ENCODE data around the gene AMH.

AMH gene

DNA sequence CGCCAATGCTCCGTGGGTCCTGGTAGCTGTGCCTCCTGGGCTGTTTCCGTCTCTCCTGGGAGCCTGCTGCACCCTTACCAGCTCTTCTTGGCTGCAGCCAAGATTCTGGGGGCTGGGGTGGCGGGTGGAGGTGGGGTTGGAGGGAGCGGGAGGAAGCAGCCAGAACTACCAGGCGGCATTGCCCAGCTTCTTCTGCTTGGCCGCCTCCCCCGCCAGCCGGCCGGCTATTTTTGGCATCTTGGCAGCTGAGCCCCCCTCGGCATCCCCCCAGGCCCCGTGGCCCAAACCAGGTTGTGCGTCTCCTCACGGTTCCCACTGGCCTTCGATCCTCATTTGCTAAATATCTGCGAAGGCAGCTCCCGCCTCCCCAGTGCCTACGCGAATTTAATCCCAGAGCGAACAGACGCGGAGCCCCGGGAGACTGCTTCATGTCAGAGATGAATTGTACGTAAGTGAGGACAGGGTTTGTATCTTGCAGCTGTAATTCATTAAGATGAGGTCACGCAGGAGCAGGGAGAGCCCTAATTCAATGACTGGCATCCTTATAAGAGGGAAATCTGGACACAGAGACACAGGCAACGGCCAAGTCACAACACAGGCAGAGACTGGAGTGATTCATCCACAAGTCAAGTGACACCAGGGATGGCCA lies 45.7 kb downstream of the AMH start:
- DNase-seq (ENCODE audit: low spot score) = no peak
- in situ Hi-C loops (cut with MboI; ENCODE audit: low sequenced_read_pairs, unreplicated experiment) = no loop called here
- TF ChIP-seq, protein P1, sequence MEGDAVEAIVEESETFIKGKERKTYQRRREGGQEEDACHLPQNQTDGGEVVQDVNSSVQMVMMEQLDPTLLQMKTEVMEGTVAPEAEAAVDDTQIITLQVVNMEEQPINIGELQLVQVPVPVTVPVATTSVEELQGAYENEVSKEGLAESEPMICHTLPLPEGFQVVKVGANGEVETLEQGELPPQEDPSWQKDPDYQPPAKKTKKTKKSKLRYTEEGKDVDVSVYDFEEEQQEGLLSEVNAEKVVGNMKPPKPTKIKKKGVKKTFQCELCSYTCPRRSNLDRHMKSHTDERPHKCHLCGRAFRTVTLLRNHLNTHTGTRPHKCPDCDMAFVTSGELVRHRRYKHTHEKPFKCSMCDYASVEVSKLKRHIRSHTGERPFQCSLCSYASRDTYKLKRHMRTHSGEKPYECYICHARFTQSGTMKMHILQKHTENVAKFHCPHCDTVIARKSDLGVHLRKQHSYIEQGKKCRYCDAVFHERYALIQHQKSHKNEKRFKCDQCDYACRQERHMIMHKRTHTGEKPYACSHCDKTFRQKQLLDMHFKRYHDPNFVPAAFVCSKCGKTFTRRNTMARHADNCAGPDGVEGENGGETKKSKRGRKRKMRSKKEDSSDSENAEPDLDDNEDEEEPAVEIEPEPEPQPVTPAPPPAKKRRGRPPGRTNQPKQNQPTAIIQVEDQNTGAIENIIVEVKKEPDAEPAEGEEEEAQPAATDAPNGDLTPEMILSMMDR (IDR thresholded peaks at IDR 0.05; ENCODE audit: borderline replicate concordance, control extremely low read depth, extremely low read depth, insufficient read depth, missing control alignments) = no peak

DNA sequence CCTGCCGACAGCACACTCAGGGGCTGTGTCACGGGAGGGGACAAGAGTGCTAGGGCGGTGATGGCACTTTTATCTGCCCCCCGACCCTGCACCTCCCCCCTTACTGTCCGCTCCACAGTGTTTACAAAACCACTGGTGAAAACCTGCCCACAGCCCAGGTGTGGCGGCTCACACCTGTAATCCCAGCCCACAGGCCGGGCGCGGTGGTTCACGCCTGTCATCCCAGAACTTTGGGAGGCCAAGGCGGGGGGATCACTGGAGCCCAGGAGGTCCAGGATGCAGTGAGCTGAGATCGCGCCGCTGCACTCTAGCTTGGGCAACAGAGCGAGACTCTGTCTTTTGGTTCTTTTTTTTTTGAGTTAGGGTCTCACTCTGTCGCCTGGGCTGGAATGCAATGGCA lies 47.0 kb downstream of the AMH start:
- in situ Hi-C loops (cut with MboI; ENCODE audit: low sequenced_read_pairs, unreplicated experiment) = no loop called here
- no peak for DNase-seq (ENCODE audit: low spot score)
- TF ChIP-seq, protein P1 (IDR thresholded peaks at IDR 0.05; ENCODE audit: borderline replicate concordance, control extremely low read depth, extremely low read depth, insufficient read depth, missing control alignments) = no peak

DNA sequence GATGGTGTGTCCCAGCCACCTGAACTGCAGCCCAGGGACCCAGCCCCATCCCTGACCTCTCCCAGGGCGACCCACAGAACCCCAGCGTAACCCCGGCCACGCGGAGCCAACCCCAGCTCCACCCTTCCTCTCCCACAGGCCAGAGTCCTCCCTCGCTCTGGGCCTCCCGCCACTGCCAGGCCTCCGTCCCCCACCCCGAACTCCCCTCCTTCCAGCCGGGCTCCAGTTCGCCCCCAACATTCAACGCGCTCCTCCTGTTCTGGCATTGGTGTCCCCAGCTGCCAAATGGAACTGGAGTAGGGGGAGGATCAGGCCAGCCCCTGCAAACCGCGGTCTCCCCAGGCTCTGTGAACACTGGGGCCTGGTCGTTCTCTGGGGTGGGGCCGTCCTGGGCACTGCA lies 51.4 kb downstream of the AMH start:
- DNase-seq (ENCODE audit: low spot score) = no peak
- TF ChIP-seq, protein P1 (IDR thresholded peaks at IDR 0.05; ENCODE audit: borderline replicate concordance, control extremely low read depth, extremely low read depth, insufficient read depth, missing control alignments) = no peak

More for the DNA sequence above, 51.4 kb downstream of the AMH start:
- in situ Hi-C loops (cut with MboI; ENCODE audit: low sequenced_read_pairs, unreplicated experiment) = no loop called here
